Bronchial epithelial cell (primary cell): Measurements from ENCODE around the gene CEP128. TPM values are rescaled to one million over a fixed set of nuclear protein-coding genes. Genes with fewer than 3 reads are reported as not detected.

Source experiments
- total RNA-seq: library from RNA; depleted of rRNA; stranded (reverse); fragments of >200 nt; gene quantifications from 2 replicates; pipeline ENCODE4 v1.2.1, GENCODE V29; 2014

Gene CEP128
- total RNA-seq, 1 donor from 2014 or later = 6.6 TPM

Other genes starting within 250 kb of the CEP128 start
- not detected in 2 replicates for gene TSHR, start 13.9 kb upstream of the CEP128 start, total RNA-seq